SK-N-MC (cell line): ENCODE measurements around the gene DUS2.
"Not testable (repeated sequence)": the region's sequence is repeated elsewhere in the genome, so short reads cannot be mapped to it uniquely, and the experiment has no call there.

ENCODE experiments used
- DNase-seq: peaks from one replicate; pipeline ENCODE4 v3.0.0-alpha.2; 2011; ENCODE audit warnings: low read depth, low spot score
- H3K27ac ChIP-seq: fragments of 200-600 bp; sonication (generic); 2 replicates; pipeline ENCODE4 v1.5.1; 2016; ENCODE audit warnings: mixed run types
- H3K36me3 ChIP-seq: fragments of 200-600 bp; sonication (generic); 2 replicates; pipeline ENCODE4 v1.6.1; 2017; ENCODE audit warnings: antibody characterized with exemption, low read length, mixed read lengths; ENCODE audit not compliant: insufficient read depth
- H3K4me3 ChIP-seq: fragments of 200-600 bp; sonication (generic); 2 replicates; pipeline ENCODE4 v1.5.1; 2016
- H3K9ac ChIP-seq: fragments of 200-600 bp; sonication (generic); 2 replicates; pipeline ENCODE4 v1.8.0; 2017; ENCODE audit warnings: mixed run types, mixed read lengths; ENCODE audit not compliant: insufficient read length
- H3K9me3 ChIP-seq: fragments of 200-600 bp; sonication (generic); 2 replicates; pipeline ENCODE4 v1.6.1; 2017; ENCODE audit warnings: low read depth, mild to moderate bottlenecking, antibody characterized with exemption, low read length, moderate library complexity, mixed read lengths
- EZH2 ChIP-seq: fragments of 200-600 bp; sonication (generic); IDR thresholded peaks from one replicate; pipeline ENCODE4 v1.6.1; 2017; ENCODE audit warnings: antibody characterized with exemption
- FOXP2 ChIP-seq: optimal IDR thresholded peaks from 2 replicates; pipeline ENCODE3; 2011; ENCODE audit warnings: mild to moderate bottlenecking, moderate library complexity; ENCODE audit not compliant: insufficient read depth; ENCODE audit errors: extremely low read length, control extremely low read depth
- POLR2AphosphoS5 ChIP-seq: IDR thresholded peaks from 2 replicates; pipeline ENCODE4 v1.6.1; 2012; ENCODE audit warnings: mild to moderate bottlenecking, low read depth, low read length, borderline replicate concordance

DUS2 gene

DNA sequence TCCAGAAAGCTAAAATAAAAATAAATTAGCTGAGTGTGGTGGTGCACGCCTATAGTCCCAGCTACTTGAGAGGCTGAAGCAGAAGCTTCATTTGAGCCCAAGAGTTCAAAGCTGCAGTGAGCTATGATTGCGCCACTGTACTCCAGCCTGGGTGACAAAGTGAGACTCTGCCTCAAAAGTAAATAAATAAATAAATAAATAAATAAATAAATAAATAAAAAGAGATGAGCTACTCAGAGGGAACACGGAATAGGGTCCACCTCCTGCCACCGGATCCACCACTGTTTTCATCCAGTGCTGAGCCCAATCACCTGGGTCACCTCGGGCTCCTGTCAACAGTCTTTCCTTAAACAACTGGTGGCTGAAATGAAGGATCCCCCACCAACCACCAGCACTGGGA is 36.1 kb upstream of the DUS2 start:
- no peak overlapping the region for H3K4me3 ChIP-seq
- TF ChIP-seq POLR2AphosphoS5 (no peak), FOXP2 (no peak), EZH2 (no peak)
- H3K9ac ChIP-seq: no peak overlapping the region
- no peaks in the 10 kb centered on the region for H3K9me3 ChIP-seq
- H3K36me3 ChIP-seq: no peaks in the 10 kb centered on the region
- no peak overlapping the region for H3K27ac ChIP-seq
- DNase-seq: no peak

DNA sequence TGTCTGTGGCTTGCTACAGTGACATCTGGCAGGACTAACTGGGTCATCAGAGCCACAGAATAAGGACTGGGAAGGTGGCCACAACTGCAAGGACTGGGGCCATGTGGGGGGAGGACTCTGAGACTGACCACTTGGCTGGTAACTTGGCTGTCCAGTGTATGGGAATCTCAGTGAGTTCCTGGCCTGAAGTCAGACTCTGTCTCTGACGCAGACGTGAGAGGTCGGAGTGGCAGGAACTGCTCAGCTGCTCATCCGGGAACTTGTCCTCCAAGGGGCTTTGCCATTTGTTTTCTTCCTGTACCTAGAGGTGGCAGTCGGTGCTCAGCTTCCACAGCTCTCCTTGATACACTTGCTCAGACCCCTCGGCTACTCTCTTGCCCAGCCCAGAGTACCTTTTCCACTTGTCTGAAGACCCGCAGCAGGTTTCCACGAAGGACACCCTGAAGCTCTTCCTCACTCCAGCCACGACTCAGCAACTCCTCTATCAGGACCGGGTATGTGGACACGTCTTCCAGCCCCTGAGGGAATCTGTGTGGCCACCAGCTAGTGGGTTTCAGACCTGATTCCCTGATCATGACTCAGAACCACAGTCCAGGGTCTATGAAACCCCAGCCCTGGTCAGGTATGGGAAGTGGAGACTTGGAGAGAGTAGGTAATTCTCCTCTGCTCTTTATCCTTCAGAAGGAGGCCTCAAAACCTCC is 35.5 kb upstream of the DUS2 start:
- Histone ChIP-seq H3K9ac (no peak overlapping the region), H3K36me3 (no peaks in the 10 kb centered on the region), H3K9me3 (no peaks in the 10 kb centered on the region), H3K27ac (no peak overlapping the region), H3K4me3 (no peak overlapping the region)
- DNase-seq: no peak
- no peak for TF ChIP-seq POLR2AphosphoS5
- no peak for TF ChIP-seq FOXP2
- no peak for TF ChIP-seq EZH2

DNA sequence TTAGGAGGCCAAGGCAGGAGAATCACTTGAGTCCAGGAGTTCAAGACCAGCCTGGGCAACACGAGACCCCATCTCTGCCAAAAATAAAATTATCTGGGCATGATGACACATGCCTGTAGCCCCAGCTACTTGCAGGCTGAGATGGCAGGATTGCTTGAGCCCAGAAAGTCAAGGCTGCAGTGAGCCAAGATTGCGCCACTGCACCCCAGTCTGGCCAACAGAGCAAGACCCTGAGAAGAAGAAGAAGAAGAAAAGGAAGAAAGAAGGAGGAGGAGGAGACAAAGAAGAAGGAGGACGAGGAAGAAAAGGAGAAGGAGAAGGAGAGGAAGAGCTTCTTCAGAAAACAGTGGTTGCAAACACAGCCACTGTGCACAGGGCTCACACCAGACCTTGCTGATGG is 34.4 kb upstream of the DUS2 start:
- no peak for TF ChIP-seq EZH2
- no peak for TF ChIP-seq FOXP2
- TF ChIP-seq POLR2AphosphoS5: no peak
- Histone ChIP-seq H3K9me3 (no peaks in the 10 kb centered on the region), H3K4me3 (no peak overlapping the region), H3K27ac (no peak overlapping the region), H3K36me3 (no peaks in the 10 kb centered on the region), H3K9ac (no peak overlapping the region)
- DNase-seq: no peak

DNA sequence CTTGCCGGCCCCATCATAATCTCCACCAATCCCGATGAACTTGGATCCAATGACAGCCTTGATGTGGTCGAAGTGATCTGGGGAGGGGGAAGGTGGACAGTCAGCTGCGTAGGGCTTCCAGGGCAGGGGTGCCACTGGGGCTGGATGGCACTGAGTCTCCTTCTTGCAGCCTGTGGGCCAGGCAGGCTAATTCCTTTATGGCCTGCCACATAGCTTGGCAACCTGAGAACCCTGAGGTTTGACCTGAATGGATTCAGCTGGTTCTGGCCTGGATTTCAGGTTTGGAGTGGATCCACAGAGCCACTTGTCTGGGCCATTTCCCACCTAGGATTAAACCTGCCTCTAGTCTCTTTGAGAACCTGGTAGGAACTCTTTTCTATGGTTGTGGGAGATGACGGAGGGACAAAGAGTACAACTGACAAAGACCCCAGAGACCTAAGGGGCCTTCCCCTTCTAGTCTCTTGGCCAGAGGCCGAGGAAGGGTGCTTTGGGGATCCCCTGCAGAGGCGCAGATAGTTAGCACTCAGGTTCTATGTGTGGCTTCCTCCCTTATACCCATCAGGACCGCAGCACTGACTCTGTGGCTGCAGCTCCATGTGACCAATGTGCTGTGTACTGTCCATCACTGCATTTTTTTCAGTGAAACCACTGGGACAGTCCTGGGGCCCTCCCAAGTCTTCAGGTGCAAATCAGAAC is 33.6 kb upstream of the DUS2 start:
- Histone ChIP-seq H3K4me3 (no peak overlapping the region), H3K27ac (no peak overlapping the region), H3K9ac (no peak overlapping the region), H3K9me3 (no peaks in the 10 kb centered on the region), H3K36me3 (no peaks in the 10 kb centered on the region)
- TF ChIP-seq FOXP2 (no peak), EZH2 (no peak), POLR2AphosphoS5 (no peak)
- DNase-seq: no peak

DNA sequence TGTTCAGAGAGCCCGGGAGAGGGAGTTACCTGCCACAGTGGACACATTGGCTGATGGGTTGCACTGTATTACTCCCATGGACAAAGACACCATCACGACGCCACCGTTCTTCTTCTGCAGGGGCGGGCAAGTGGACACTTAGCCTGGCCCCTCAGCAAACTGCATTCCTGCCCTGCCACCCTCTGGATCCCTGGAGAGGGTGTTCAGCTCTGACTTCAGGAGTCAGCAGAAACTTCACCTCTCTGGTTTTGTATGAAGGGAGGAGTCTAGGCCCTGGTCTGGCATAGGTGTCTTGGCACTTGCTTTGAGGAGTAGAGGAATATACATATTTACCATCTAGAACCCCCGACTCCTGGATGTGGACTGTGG is 33.1 kb upstream of the DUS2 start:
- Histone ChIP-seq H3K27ac (no peak overlapping the region), H3K4me3 (no peak overlapping the region), H3K36me3 (no peaks in the 10 kb centered on the region), H3K9me3 (no peaks in the 10 kb centered on the region), H3K9ac (no peak overlapping the region)
- no peak for TF ChIP-seq POLR2AphosphoS5
- TF ChIP-seq EZH2: no peak
- no peak for TF ChIP-seq FOXP2
- DNase-seq: no peak

DNA sequence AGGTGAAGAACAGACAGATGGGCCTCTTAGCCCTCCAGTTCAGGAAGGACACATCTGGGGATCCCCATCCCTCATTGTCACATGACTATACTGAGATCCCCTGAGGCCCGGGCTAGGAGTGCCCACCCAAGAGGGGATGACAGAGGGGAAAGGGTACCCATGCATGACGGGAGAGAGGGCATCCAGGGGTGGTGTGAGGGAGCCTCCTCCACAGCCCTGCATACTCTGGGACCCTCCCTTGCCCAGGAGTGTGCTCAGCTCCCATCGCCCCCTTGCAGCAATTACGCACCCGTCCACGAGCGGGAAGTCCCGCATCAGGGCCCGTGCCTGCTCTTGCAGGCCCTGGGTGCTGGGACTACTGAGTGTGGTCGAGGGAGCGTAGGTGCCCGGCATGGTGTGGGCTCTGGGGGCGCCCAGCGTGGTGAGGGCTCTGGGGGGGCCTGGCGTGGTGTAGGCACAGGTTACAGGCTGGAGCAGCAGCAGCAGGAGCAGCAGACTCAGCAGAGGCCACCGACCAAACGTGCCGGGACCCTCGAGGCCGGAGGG is 30.4 kb upstream of the DUS2 start:
- Histone ChIP-seq H3K4me3 (no peak overlapping the region), H3K27ac (no peak overlapping the region), H3K9me3 (no peaks in the 10 kb centered on the region), H3K9ac (no peak overlapping the region), H3K36me3 (no peaks in the 10 kb centered on the region)
- DNase-seq: no peak
- TF ChIP-seq EZH2: no peak
- TF ChIP-seq FOXP2: no peak
- TF ChIP-seq POLR2AphosphoS5: no peak

- no peak overlapping the region for H3K9ac ChIP-seq
- no peak overlapping the region for H3K27ac ChIP-seq
- H3K9me3 ChIP-seq: no peaks in the 10 kb centered on the region
- H3K4me3 ChIP-seq: no peak overlapping the region
- no peak for TF ChIP-seq POLR2AphosphoS5
- TF ChIP-seq FOXP2: no peak
- no peak for TF ChIP-seq EZH2
- no peak for DNase-seq
- no peaks in the 10 kb centered on the region for H3K36me3 ChIP-seq
Observed at GRCh38 chr16:67993207-67994039, 29.7 kb upstream of the DUS2 start.

DNA sequence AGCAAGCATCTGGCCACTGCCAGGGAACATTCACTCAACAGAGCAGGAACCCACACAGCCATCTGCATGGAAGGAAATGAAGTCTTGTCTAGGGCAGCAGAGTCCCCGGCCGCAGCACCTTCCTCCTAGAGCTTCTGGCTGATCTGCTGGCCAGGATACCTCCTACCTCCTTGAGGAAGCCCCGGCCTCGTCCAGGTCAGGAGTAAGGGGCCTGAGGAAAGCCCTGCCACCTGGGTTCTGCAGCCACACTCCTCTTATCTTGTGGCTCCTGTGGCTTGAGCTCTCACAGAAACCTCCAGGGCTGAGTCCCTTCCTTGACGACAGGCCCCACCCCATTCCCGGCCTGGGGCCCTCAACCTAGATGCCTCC is 29.1 kb upstream of the DUS2 start:
- not testable (repeated sequence) for H3K36me3 ChIP-seq, H3K27ac ChIP-seq, H3K4me3 ChIP-seq, H3K9me3 ChIP-seq, DNase-seq, H3K9ac ChIP-seq
